Measurements from ENCODE around the gene EVA1B. TPM values are rescaled to one million over a fixed set of nuclear protein-coding genes. Genes with fewer than 3 reads are reported as not detected.
A peak's percentile ranks its signal among the peaks of the same experiment; 100 is the strongest.

Gene EVA1B
- total RNA-seq = 1 to 10 TPM; 4.0 to 8.0 (median 4.9) TPM
- total RNA-seq (2013) = 14.4 TPM

DNA sequence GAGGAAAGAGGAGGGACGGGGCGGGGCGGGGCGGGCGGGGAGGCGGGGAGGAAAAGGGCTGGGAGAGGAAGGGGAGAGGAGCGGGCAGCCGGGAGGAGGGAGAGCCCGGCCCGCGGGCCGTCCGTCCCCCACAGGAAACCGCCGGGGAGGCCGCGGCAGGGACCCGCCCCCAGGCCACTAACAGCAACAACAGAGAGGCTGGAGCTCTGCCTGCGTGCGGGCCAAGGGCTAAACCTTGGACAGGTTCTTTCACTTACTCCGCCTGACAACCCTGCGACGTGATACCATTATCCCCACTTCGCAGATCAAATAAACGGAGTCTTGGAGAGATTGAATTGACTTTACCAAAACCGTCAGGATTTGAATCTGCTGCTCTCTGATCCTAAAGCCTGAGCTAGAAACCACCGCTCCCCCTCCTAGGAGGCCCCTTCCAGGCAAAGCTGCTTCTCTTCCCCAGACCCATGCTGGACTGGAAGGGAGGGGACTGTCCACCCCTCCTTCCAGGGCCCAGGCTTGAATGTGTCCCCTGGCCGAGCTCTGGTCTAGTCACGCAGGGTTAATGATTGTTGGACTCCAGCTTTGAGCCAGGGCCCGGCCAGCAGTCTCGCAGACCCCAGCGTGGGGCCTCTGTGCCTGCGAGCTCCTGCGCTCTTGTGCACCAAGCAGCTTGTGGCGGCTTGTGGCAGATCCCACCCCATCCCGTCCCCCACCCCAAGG, at the start of gene EVA1B:
TSS of gene EVA1B (minus strand) at position 10 of the 717 bp plus-strand sequence. CDS start 608 bp downstream, outside the sequence.
- Mint-ChIP-seq H3K4me1 (peaks cover 6 to 35% of the 10 kb centered on the region in 2 donors), H3K27me3 (ENCODE audit: low read depth in 2 of 2) (peaks cover 0 to 7% of the 10 kb centered on the region in 2 donors), H3K4me3 (peak within 1 kb of the TSS; percentile 85), H3K27ac (peak within 1 kb of the TSS; percentile 41 to 73), H3K9me3 (no peaks in the 10 kb centered on the region), H3K36me3 (no peaks in the 10 kb centered on the region)
- intact Hi-C loops (cut with micrococcal nuclease) = loop anchor here (5.0 kb wide), 1 partner anchor 44 kb away; no protein-coding TSS in a partner anchor
- H3K27me3 ChIP-seq (ENCODE audit: control insufficient read depth, insufficient read depth, low read length) = no peaks in the 10 kb centered on the region
- 5% methylated on average over 35 of the region's 36 CpGs for whole genome bisulfite sequencing (ENCODE audit: insufficient coverage)
- H3K9me3 ChIP-seq (ENCODE audit: control insufficient read depth, insufficient read depth, low read length) = no peaks in the 10 kb centered on the region
- peak; percentile 48 to 60 for DNase-seq
- no peaks in the 10 kb centered on the region for H3K36me3 ChIP-seq (ENCODE audit: control insufficient read depth, insufficient read depth, low read length)
- TF ChIP-seq, protein P1, sequence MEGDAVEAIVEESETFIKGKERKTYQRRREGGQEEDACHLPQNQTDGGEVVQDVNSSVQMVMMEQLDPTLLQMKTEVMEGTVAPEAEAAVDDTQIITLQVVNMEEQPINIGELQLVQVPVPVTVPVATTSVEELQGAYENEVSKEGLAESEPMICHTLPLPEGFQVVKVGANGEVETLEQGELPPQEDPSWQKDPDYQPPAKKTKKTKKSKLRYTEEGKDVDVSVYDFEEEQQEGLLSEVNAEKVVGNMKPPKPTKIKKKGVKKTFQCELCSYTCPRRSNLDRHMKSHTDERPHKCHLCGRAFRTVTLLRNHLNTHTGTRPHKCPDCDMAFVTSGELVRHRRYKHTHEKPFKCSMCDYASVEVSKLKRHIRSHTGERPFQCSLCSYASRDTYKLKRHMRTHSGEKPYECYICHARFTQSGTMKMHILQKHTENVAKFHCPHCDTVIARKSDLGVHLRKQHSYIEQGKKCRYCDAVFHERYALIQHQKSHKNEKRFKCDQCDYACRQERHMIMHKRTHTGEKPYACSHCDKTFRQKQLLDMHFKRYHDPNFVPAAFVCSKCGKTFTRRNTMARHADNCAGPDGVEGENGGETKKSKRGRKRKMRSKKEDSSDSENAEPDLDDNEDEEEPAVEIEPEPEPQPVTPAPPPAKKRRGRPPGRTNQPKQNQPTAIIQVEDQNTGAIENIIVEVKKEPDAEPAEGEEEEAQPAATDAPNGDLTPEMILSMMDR (IDR thresholded peaks at IDR 0.05) = no peak
- H3K4me1 ChIP-seq (ENCODE audit: control insufficient read depth, insufficient read depth, low read length) = peaks cover 41% of the 10 kb centered on the region
- peak within 1 kb of the TSS; percentile 46 for H3K27ac ChIP-seq (ENCODE audit: low read length)
- ATAC-seq = peak; percentile 60 to 66 (median 61)
- H3K4me3 ChIP-seq (ENCODE audit: low read length) = peak within 1 kb of the TSS; percentile 55

DNA sequence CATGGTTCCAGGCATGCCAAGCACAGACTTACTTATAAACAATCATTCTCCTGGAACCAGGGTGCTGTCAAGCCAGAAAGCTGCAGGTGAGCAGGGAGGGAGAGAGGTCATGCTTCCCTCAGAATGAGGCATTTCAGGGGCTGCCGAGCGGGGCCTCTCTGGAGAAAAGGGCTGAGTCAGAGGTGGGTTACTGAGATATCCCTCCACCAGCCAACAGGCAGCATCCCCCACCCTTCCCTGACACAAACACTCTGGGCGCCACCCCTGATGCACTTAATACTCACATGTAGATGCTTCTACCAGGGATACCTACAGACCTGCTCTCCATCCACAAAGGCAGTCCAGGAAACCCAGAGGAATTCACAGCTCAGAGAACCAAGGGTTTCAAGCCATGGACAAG, 49.2 kb upstream of the EVA1B start:
- TF ChIP-seq, protein P1 (IDR thresholded peaks at IDR 0.05) = no peak

DNA sequence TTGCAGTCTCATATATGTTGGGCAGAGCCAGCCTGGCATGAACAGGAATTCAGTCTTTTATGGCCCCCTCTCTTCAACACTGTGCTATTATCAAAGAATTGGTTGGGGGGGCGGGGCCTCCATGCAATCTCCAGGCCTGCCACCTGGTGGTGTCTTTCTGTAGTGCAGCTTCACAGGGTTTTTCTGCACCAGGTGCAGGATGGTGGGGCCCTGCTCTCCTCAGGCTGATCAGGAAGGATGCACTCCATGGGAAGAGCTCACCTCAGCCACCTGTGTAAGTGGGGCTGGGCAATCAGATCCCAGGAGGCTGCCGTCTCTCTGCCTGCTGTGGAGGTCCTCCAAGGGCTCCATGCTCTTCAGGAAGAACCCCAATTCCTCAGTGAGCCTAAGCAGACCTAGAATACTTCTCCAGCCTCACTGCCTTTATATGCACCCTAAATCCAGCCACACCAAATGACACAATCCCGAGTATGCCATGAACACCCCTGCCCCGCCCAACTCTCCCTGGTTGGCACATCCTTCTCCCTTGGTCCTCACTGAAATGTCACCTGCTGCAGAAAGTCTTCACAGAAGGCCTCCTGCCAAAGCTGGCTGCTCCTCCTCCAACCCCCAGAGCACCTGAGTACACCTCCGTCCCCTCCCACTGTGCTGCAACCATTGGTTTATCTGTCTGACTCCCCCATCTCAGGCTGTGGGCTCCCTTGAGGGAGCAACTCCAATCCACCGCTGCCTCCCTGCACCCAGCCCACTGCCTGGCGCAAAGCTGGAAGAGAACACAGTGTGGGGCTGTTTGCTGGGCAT, 45.8 kb upstream of the EVA1B start:
- 61% methylated on average over 7 of the region's 7 CpGs for WGBS (ENCODE audit: insufficient coverage)
- no peaks in the 10 kb centered on the region for H3K9me3 ChIP-seq (ENCODE audit: control insufficient read depth, insufficient read depth, low read length)
- peaks cover 41 to 63% of the 10 kb centered on the region in 2 donors for H3K4me1 Mint-ChIP-seq
- H3K27ac Mint-ChIP-seq = peak overlapping the region; percentile 73 to 74
- H3K4me3 Mint-ChIP-seq = no peak overlapping the region
- H3K27me3 ChIP-seq (ENCODE audit: control insufficient read depth, insufficient read depth, low read length) = no peaks in the 10 kb centered on the region
- peaks cover 67% of the 10 kb centered on the region for H3K4me1 ChIP-seq (ENCODE audit: control insufficient read depth, insufficient read depth, low read length)
- no peak overlapping the region for H3K4me3 ChIP-seq (ENCODE audit: low read length)
- TF ChIP-seq, protein P1 (IDR thresholded peaks at IDR 0.05) = peak; percentile 90
- no peaks in the 10 kb centered on the region for H3K9me3 Mint-ChIP-seq
- H3K36me3 Mint-ChIP-seq = no peaks in the 10 kb centered on the region
- no peaks in the 10 kb centered on the region for H3K27me3 Mint-ChIP-seq (ENCODE audit: low read depth in 2 of 2)
- intact Hi-C loops (cut with micrococcal nuclease) = loop anchor here (5.0 kb wide), 3 partner anchors 33 to 62 kb away; partner anchors contain the start of genes EVA1B and SH3D21
- H3K36me3 ChIP-seq (ENCODE audit: control insufficient read depth, insufficient read depth, low read length) = peaks cover 9% of the 10 kb centered on the region
- peak; percentile 64 to 80 (median 75) for ATAC-seq
- peak; percentile 81 to 91 for DNase-seq
- peak overlapping the region; percentile 20 for H3K27ac ChIP-seq (ENCODE audit: low read length)

More for the DNA sequence above, 49.2 kb upstream of the EVA1B start:
- 92% methylated on average over 1 of the region's 3 CpGs for WGBS (ENCODE audit: insufficient coverage)
- H3K27ac ChIP-seq (ENCODE audit: low read length) = peak overlapping the region; percentile 95
- no peak overlapping the region for H3K4me3 ChIP-seq (ENCODE audit: low read length)
- no peaks in the 10 kb centered on the region for H3K27me3 ChIP-seq (ENCODE audit: control insufficient read depth, insufficient read depth, low read length)
- no peaks in the 10 kb centered on the region for H3K9me3 ChIP-seq (ENCODE audit: control insufficient read depth, insufficient read depth, low read length)
- peaks cover 76% of the 10 kb centered on the region for H3K4me1 ChIP-seq (ENCODE audit: control insufficient read depth, insufficient read depth, low read length)
- H3K4me3 Mint-ChIP-seq = no peak overlapping the region
- DNase-seq (no peak), ATAC-seq (no peak)
- no peaks in the 10 kb centered on the region for H3K36me3 Mint-ChIP-seq
- peaks cover 50 to 52% of the 10 kb centered on the region in 2 donors for H3K4me1 Mint-ChIP-seq
- H3K27ac Mint-ChIP-seq = peak overlapping the region; percentile 97 to 99
- intact Hi-C loops (cut with micrococcal nuclease) = no loop called here
- no peaks in the 10 kb centered on the region for H3K27me3 Mint-ChIP-seq (ENCODE audit: low read depth in 2 of 2)
- peaks cover 6% of the 10 kb centered on the region for H3K36me3 ChIP-seq (ENCODE audit: control insufficient read depth, insufficient read depth, low read length)
- H3K9me3 Mint-ChIP-seq = no peaks in the 10 kb centered on the region
